ENCODE results near the gene CFAP107.

Gene CFAP107

GRCh38 chr1:12738934-12739333, 7.1 kb upstream of the CFAP107 start:
- H3K9me3 ChIP-seq (ENCODE audit: control insufficient read depth, low read length) = peaks cover 5% of the 10 kb centered on the region
- no peak overlapping the region for H3K27ac ChIP-seq (ENCODE audit: insufficient read depth, low read length, poor library complexity, severe bottlenecking)
- no peak overlapping the region for H3K4me3 ChIP-seq (ENCODE audit: insufficient read depth, low read depth, low read length, poor library complexity, severe bottlenecking)
- no peaks in the 10 kb centered on the region for H3K36me3 ChIP-seq (ENCODE audit: control insufficient read depth, insufficient read depth, low read length)
- H3K27me3 ChIP-seq (replicated peaks; ENCODE audit: control insufficient read depth, insufficient read depth, low read length, poor library complexity, severe bottlenecking) = peaks cover 7% of the 10 kb centered on the region
- H3K4me1 ChIP-seq (ENCODE audit: control insufficient read depth, insufficient read depth, low read length, poor library complexity, severe bottlenecking) = no peaks in the 10 kb centered on the region
- no peak for DNase-seq

GRCh38 chr1:12739613-12740012, 6.4 kb upstream of the CFAP107 start:
- Histone ChIP-seq H3K27ac (ENCODE audit: insufficient read depth, low read length, poor library complexity, severe bottlenecking) (no peak overlapping the region), H3K36me3 (ENCODE audit: control insufficient read depth, insufficient read depth, low read length) (no peaks in the 10 kb centered on the region), H3K4me3 (ENCODE audit: insufficient read depth, low read depth, low read length, poor library complexity, severe bottlenecking) (no peak overlapping the region), H3K27me3 (replicated peaks; ENCODE audit: control insufficient read depth, insufficient read depth, low read length, poor library complexity, severe bottlenecking) (peaks cover 7% of the 10 kb centered on the region), H3K9me3 (ENCODE audit: control insufficient read depth, low read length) (peaks cover 5% of the 10 kb centered on the region), H3K4me1 (ENCODE audit: control insufficient read depth, insufficient read depth, low read length, poor library complexity, severe bottlenecking) (no peaks in the 10 kb centered on the region)
- DNase-seq = no peak

GRCh38 chr1:12741946-12742345, 4.1 kb upstream of the CFAP107 start:
- H3K4me1 ChIP-seq (ENCODE audit: control insufficient read depth, insufficient read depth, low read length, poor library complexity, severe bottlenecking) = no peaks in the 10 kb centered on the region
- H3K27me3 ChIP-seq (replicated peaks; ENCODE audit: control insufficient read depth, insufficient read depth, low read length, poor library complexity, severe bottlenecking) = no peaks in the 10 kb centered on the region
- no peak overlapping the region for H3K4me3 ChIP-seq (ENCODE audit: insufficient read depth, low read depth, low read length, poor library complexity, severe bottlenecking)
- DNase-seq = no peak
- H3K36me3 ChIP-seq (ENCODE audit: control insufficient read depth, insufficient read depth, low read length) = no peaks in the 10 kb centered on the region
- no peak overlapping the region for H3K27ac ChIP-seq (ENCODE audit: insufficient read depth, low read length, poor library complexity, severe bottlenecking)
- H3K9me3 ChIP-seq (ENCODE audit: control insufficient read depth, low read length) = no peaks in the 10 kb centered on the region

GRCh38 chr1:12745126-12745991, 641 bp upstream of the CFAP107 start:
- peaks cover 12% of the 10 kb centered on the region for H3K9me3 ChIP-seq (ENCODE audit: control insufficient read depth, low read length)
- H3K27ac ChIP-seq (ENCODE audit: insufficient read depth, low read length, poor library complexity, severe bottlenecking) = no peak overlapping the region
- no peaks in the 10 kb centered on the region for H3K27me3 ChIP-seq (replicated peaks; ENCODE audit: control insufficient read depth, insufficient read depth, low read length, poor library complexity, severe bottlenecking)
- no peak overlapping the region for H3K4me3 ChIP-seq (ENCODE audit: insufficient read depth, low read depth, low read length, poor library complexity, severe bottlenecking)
- no peaks in the 10 kb centered on the region for H3K36me3 ChIP-seq (ENCODE audit: control insufficient read depth, insufficient read depth, low read length)
- no peaks in the 10 kb centered on the region for H3K4me1 ChIP-seq (ENCODE audit: control insufficient read depth, insufficient read depth, low read length, poor library complexity, severe bottlenecking)
- no peak for DNase-seq

GRCh38 chr1:12748778-12749355, 2.9 kb downstream of the CFAP107 start:
- no peak overlapping the region for H3K4me3 ChIP-seq (ENCODE audit: insufficient read depth, low read depth, low read length, poor library complexity, severe bottlenecking)
- H3K9me3 ChIP-seq (ENCODE audit: control insufficient read depth, low read length) = peaks cover 12% of the 10 kb centered on the region
- no peaks in the 10 kb centered on the region for H3K36me3 ChIP-seq (ENCODE audit: control insufficient read depth, insufficient read depth, low read length)
- DNase-seq = no peak
- H3K27ac ChIP-seq (ENCODE audit: insufficient read depth, low read length, poor library complexity, severe bottlenecking) = no peak overlapping the region
- H3K4me1 ChIP-seq (ENCODE audit: control insufficient read depth, insufficient read depth, low read length, poor library complexity, severe bottlenecking) = no peaks in the 10 kb centered on the region
- H3K27me3 ChIP-seq (replicated peaks; ENCODE audit: control insufficient read depth, insufficient read depth, low read length, poor library complexity, severe bottlenecking) = no peaks in the 10 kb centered on the region

GRCh38 chr1:12754738-12755137, 8.7 kb downstream of the CFAP107 start:
- H3K27me3 ChIP-seq (replicated peaks; ENCODE audit: control insufficient read depth, insufficient read depth, low read length, poor library complexity, severe bottlenecking) = no peaks in the 10 kb centered on the region
- H3K4me3 ChIP-seq (ENCODE audit: insufficient read depth, low read depth, low read length, poor library complexity, severe bottlenecking) = no peak overlapping the region

GRCh38 chr1:12756273-12756672, 10.3 kb downstream of the CFAP107 start:
- Histone ChIP-seq H3K36me3 (ENCODE audit: control insufficient read depth, insufficient read depth, low read length) (no peaks in the 10 kb centered on the region), H3K4me1 (ENCODE audit: control insufficient read depth, insufficient read depth, low read length, poor library complexity, severe bottlenecking) (no peaks in the 10 kb centered on the region), H3K27me3 (replicated peaks; ENCODE audit: control insufficient read depth, insufficient read depth, low read length, poor library complexity, severe bottlenecking) (no peaks in the 10 kb centered on the region), H3K27ac (ENCODE audit: insufficient read depth, low read length, poor library complexity, severe bottlenecking) (no peak overlapping the region), H3K4me3 (ENCODE audit: insufficient read depth, low read depth, low read length, poor library complexity, severe bottlenecking) (no peak overlapping the region), H3K9me3 (ENCODE audit: control insufficient read depth, low read length) (no peaks in the 10 kb centered on the region)
- DNase-seq = no peak

More at GRCh38 chr1:12754738-12755137, 8.7 kb downstream of the CFAP107 start:
- no peak overlapping the region for H3K27ac ChIP-seq (ENCODE audit: insufficient read depth, low read length, poor library complexity, severe bottlenecking)
- no peaks in the 10 kb centered on the region for H3K36me3 ChIP-seq (ENCODE audit: control insufficient read depth, insufficient read depth, low read length)
- H3K9me3 ChIP-seq (ENCODE audit: control insufficient read depth, low read length) = no peaks in the 10 kb centered on the region
- no peak for DNase-seq
- H3K4me1 ChIP-seq (ENCODE audit: control insufficient read depth, insufficient read depth, low read length, poor library complexity, severe bottlenecking) = no peaks in the 10 kb centered on the region

GRCh38 chr1:12756768-12757413, 10.9 kb downstream of the CFAP107 start:
- H3K27me3 ChIP-seq (replicated peaks; ENCODE audit: control insufficient read depth, insufficient read depth, low read length, poor library complexity, severe bottlenecking) = no peaks in the 10 kb centered on the region
- H3K9me3 ChIP-seq (ENCODE audit: control insufficient read depth, low read length) = no peaks in the 10 kb centered on the region
- no peak overlapping the region for H3K27ac ChIP-seq (ENCODE audit: insufficient read depth, low read length, poor library complexity, severe bottlenecking)
- no peak overlapping the region for H3K4me3 ChIP-seq (ENCODE audit: insufficient read depth, low read depth, low read length, poor library complexity, severe bottlenecking)
- no peaks in the 10 kb centered on the region for H3K4me1 ChIP-seq (ENCODE audit: control insufficient read depth, insufficient read depth, low read length, poor library complexity, severe bottlenecking)
- DNase-seq = no peak
- no peaks in the 10 kb centered on the region for H3K36me3 ChIP-seq (ENCODE audit: control insufficient read depth, insufficient read depth, low read length)

- Histone ChIP-seq H3K4me3 (ENCODE audit: insufficient read depth, low read depth, low read length, poor library complexity, severe bottlenecking) (no peak overlapping the region), H3K9me3 (ENCODE audit: control insufficient read depth, low read length) (no peaks in the 10 kb centered on the region), H3K4me1 (ENCODE audit: control insufficient read depth, insufficient read depth, low read length, poor library complexity, severe bottlenecking) (no peaks in the 10 kb centered on the region), H3K27ac (ENCODE audit: insufficient read depth, low read length, poor library complexity, severe bottlenecking) (no peak overlapping the region), H3K27me3 (replicated peaks; ENCODE audit: control insufficient read depth, insufficient read depth, low read length, poor library complexity, severe bottlenecking) (no peaks in the 10 kb centered on the region), H3K36me3 (ENCODE audit: control insufficient read depth, insufficient read depth, low read length) (no peaks in the 10 kb centered on the region)
- DNase-seq = no peak
These were observed 11.8 kb downstream of the CFAP107 start for GRCh38 chr1:12757836-12758235.

GRCh38 chr1:12760256-12760795, 14.3 kb downstream of the CFAP107 start:
- H3K9me3 ChIP-seq (ENCODE audit: control insufficient read depth, low read length) = no peaks in the 10 kb centered on the region
- no peaks in the 10 kb centered on the region for H3K27me3 ChIP-seq (replicated peaks; ENCODE audit: control insufficient read depth, insufficient read depth, low read length, poor library complexity, severe bottlenecking)
- H3K36me3 ChIP-seq (ENCODE audit: control insufficient read depth, insufficient read depth, low read length) = no peaks in the 10 kb centered on the region
- H3K4me1 ChIP-seq (ENCODE audit: control insufficient read depth, insufficient read depth, low read length, poor library complexity, severe bottlenecking) = no peaks in the 10 kb centered on the region
- no peak for DNase-seq
- no peak overlapping the region for H3K27ac ChIP-seq (ENCODE audit: insufficient read depth, low read length, poor library complexity, severe bottlenecking)
- H3K4me3 ChIP-seq (ENCODE audit: insufficient read depth, low read depth, low read length, poor library complexity, severe bottlenecking) = no peak overlapping the region

Data from effector memory CD4-positive, alpha-beta T cell (primary cell).